ENCODE measurements around the gene PRKCB.
A peak's percentile ranks its signal among the peaks of the same experiment; 100 is the strongest.

PRKCB gene

DNA sequence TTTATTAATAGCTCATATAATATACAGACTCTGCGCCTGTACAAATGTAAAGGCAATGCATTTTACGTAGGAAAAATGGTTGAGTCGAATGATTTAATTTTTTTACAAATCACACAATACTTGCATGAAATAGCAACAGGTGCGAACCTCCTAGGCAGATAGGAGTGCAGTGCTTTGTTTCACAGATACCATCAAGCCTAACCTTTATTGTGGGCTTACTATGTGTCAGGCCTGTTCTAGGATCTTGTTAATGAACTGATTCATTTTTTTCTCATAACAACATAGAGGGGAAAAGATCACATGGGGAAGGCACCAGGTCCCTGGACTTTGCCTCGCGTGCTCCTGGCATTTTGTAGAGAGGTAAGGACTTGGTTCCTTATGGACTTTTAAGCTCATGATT lies 107.8 kb downstream of the PRKCB start:
- DNase-seq (ENCODE audit: low spot score): no peak

- peak; percentile 20 for DNase-seq (ENCODE audit: low spot score)
These were observed 108.6 kb downstream of the PRKCB start for GRCh38 chr16:23944381-23944780.

- DNase-seq (ENCODE audit: low spot score): no peak
These were observed 109.5 kb downstream of the PRKCB start for GRCh38 chr16:23945243-23945642.

- DNase-seq (ENCODE audit: low spot score): no peak
These were observed 112.1 kb downstream of the PRKCB start for GRCh38 chr16:23947838-23948237.

- no peak for DNase-seq (ENCODE audit: low spot score)
These were observed 113.2 kb downstream of the PRKCB start for GRCh38 chr16:23948949-23949411.

DNA sequence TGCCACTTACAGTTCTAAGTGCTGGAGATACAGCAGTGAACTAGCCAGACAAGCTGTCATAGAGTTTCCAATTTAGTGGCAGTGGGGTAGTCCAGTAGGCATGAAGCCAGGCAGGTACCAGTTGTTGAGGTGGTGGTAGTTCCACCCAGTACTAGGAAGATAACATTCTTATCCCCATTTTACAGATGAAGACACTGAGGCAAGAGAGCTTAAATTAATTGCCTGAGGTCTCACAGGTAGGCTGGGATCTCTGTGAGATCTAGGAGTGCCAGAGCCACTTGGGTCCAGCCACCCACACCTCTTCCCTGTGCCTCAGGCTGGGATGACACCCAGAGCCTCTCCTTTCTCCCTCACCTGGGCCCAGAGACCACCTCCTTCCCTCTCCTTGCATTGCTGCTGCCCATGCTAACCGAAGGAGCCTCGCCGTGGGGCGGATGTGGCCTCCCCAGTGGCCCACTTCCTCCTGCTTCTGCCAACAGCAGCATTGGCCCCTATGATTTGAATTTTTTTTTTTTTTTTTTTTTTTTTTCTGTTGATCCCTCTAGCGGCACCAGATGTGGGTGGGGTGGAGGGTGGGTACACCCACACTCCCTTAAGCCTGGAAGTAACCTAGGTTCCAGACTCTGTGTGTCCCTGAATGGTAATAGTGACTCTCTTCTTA lies 114.0 kb downstream of the PRKCB start:
- no peak for DNase-seq (ENCODE audit: low spot score)

- DNase-seq (ENCODE audit: low spot score): no peak
These were observed 114.6 kb downstream of the PRKCB start for GRCh38 chr16:23950291-23950894.

DNA sequence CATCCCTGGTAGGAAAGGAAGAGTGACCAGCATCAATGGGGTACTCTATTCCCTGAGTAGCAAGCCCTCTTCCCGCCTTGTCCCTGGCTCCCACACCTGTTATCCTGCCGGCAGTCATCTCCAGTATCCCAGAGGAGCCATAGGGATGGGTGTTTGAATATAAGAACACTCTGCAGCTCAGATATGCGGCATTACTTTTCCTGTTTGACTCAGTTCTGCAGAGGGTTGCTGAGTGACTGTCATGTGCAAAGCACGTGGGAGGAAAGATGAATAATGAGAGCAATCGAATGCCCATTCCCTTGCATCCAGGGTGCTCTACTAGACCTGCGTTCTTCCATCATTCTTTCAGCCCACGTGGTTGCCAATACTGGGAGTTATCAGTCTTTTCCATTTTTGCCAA lies 115.1 kb downstream of the PRKCB start:
- DNase-seq (ENCODE audit: low spot score): no peak

GRCh38 chr16:23952128-23952970 lies 116.6 kb downstream of the PRKCB start:
- DNase-seq (ENCODE audit: low spot score): peak; percentile 54

DNA sequence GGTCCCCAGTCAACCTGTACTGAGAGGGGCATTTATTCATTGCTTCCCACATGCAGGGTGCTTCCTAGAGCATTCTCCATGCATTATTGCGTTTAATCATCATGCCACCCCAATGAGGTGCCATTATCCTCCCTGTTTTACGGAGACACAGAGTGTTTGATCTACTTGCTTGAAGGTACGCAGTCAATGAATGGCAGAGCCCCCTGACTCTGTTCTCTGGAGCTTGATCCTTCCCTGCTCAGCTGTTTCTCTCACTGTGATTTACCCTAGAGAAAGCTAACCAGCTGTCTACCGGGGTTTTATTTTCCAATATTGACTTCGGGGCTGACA lies 117.2 kb downstream of the PRKCB start:
- DNase-seq (ENCODE audit: low spot score): no peak

DNA sequence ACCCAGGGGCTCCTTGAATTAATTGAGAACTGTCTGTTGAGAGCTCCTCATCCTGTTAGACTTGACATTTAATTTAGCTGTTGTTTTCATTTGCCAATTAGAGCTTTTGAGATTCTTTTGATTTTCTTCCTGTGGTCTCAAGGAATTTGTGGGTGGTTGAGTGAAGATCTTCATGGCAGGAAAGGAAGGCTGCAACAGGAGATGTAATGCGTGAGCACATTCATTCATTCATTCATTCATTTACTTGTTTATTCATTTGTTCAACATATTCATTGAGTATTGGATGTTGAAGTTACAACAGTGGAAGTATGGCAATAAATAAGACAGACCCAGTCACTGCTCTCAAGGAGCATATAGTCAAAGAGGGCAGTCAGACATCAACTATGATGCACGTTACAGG lies 117.7 kb downstream of the PRKCB start:
- no peak for DNase-seq (ENCODE audit: low spot score)

DNA sequence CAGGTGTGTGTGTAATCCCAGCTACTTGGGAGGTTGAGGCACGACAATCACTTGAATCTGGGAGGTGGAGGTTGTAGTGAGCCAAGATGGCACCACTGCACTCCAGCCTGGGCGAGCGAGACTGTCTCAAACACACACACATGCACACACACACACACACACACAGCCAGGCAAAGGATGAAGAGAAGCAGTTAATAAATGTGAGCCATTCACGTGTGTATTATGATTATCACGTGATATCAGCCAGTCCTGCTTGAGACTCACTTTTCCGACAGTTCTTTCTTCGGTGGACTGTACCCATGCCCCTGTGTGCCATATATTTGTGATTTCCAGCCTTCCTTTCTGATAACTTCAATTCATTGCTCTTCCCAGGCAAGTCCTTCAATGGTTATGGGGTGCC lies 119.3 kb downstream of the PRKCB start:
- no peak for DNase-seq (ENCODE audit: low spot score)

DNA sequence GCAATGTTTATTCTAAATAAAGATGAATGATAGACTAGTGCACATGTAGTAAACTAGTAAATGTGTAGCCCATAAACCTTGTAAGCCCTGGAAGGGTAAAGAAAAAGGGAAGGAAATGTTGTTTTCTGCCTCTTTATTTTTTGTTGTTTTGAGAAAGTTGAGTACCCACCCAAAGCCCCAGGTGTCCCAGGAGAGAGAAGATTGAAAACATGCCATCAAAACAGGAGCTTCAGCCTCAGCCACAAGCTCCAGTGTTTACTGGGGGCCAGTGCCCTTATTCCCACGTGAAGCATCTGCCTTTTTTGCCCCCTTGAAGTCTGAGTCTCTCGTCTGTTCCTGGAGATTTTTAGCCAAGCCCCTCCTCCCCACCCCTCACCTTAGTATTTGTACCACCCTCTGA lies 121.5 kb downstream of the PRKCB start:
- no peak for DNase-seq (ENCODE audit: low spot score)

DNA sequence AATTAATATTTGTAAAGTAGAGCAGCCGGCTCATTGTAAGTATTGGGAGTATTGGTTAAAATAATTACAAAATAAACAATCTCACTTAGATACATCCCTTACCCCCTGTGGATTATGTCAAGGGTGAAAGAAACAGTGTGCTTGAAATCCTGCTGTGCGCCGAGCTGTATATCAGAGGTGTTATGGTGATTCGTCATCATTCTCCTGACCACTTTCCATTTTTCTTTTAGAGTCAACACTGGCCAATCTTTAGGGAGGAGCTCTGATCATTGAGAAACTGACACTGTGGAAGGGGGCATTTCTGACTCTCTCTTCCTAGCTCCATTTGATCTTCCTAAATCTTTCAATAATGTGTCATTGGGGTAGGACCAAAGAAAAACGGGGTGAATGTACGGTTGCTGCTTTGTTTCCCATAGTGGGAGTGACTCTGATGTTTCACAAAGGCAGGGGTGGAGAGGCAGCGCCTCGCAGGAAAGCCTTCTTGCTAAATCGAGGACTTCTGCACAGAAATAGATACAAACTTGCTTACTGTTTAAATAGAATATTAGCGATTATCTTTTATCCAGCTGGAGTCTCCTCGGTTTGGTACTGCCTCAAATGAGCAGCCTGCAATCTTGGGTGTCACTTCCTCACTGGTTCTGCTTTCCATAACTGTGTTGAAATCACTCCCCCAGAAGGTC lies 123.4 kb downstream of the PRKCB start:
- no peak for DNase-seq (ENCODE audit: low spot score)

DNA sequence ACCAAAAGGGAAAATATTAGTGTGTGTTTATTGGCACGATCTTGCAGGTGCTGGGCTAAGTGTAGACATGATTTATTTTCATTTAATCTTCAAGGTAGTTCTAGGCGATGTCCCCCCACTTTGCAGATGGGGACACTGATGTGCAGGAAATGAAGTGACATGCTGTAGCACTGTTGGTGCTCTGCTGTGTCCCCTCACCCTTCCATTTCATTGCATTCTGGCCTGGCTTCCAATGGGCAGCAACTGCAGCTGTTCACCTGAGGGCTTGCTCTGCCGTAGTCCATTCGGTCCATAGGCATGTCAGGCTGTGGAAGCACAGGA lies 123.9 kb downstream of the PRKCB start:
- no peak for DNase-seq (ENCODE audit: low spot score)

GRCh38 chr16:23960081-23960885 lies 124.5 kb downstream of the PRKCB start:
- no peak for DNase-seq (ENCODE audit: low spot score)

DNA sequence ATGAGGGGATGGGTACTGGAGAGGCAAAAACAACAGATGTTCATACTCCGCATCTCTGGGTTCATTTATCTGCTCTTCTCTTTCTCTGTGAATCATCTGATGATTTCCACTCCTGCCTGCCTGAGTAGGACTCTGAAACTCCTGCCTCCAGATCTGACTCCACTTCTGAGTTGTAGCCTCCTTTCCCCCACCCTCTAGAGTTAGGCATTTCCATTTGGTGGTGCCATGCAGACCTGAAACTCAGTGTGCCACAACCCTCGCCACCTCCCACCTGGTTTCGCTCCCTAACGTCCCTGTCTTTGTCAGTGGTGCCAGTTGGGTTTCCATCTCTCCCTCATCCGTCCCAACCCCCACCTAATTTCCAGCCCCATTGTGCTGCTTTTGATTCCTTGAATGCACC lies 126.2 kb downstream of the PRKCB start:
- DNase-seq (ENCODE audit: low spot score): no peak

GRCh38 chr16:23964136-23964535 lies 128.4 kb downstream of the PRKCB start:
- no peak for DNase-seq (ENCODE audit: low spot score)

GRCh38 chr16:23965137-23965733 lies 129.5 kb downstream of the PRKCB start:
- DNase-seq (ENCODE audit: low spot score): no peak

GRCh38 chr16:23966597-23967394 lies 131.0 kb downstream of the PRKCB start:
- no peak for DNase-seq (ENCODE audit: low spot score)

- DNase-seq (ENCODE audit: low spot score): no peak
These were observed 132.0 kb downstream of the PRKCB start for GRCh38 chr16:23967775-23968174.

Data from globus pallidus (tissue), 1 donor.